HG03469 (cell line): ENCODE data around the gene MS4A12.
"Not testable (repeated sequence)": the region's sequence is repeated elsewhere in the genome, so short reads cannot be mapped to it uniquely, and the experiment has no call there.

Source experiments
- ATAC-seq: cut with Tn5 transposase; IDR thresholded peaks from one replicate; pipeline ENCODE4 v1.9.1; 2021; ENCODE audit warnings: mild to moderate bottlenecking, moderate library complexity, moderate number of reproducible peaks; ENCODE audit not compliant: unreplicated experiment

The MS4A12 gene

GRCh38 chr11:60512651-60513225 lies 20.2 kb downstream of the MS4A12 start:
- no peak for ATAC-seq

- ATAC-seq, result no peak
These were observed 21.2 kb downstream of the MS4A12 start for GRCh38 chr11:60513496-60514460.

GRCh38 chr11:60515144-60515855 lies 22.7 kb downstream of the MS4A12 start, which contains the start of gene MS4A13:
MS4A13 (plus strand) TSS chr11:60515392; CDS start chr11:60518084, 2,692 bp downstream.
- no peak for ATAC-seq

GRCh38 chr11:60528465-60528864 lies 35.9 kb downstream of the MS4A12 start:
- peak; percentile 20 for ATAC-seq

DNA sequence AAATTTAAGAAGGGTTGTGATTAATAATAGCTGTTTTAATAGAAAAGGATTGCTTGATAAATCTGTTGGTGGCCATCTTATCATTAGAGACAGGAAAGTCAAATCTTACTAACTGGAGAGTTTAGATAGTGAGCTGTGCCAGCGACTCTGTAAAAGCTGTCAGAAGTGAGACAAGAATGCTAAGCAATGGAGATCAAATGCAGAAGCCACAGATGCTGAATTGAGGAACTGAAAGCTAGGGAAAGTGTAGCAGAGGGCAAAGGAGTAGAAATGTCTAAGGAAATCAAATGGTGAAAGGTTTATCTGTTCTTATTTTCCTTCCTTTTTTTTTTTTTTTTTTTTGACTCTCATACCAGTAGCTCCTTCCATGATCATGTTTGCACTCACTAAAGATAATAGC lies 36.4 kb downstream of the MS4A12 start:
- ATAC-seq, result peak; percentile 82

GRCh38 chr11:60530454-60531100 lies 38.0 kb downstream of the MS4A12 start:
- ATAC-seq, result no peak

DNA sequence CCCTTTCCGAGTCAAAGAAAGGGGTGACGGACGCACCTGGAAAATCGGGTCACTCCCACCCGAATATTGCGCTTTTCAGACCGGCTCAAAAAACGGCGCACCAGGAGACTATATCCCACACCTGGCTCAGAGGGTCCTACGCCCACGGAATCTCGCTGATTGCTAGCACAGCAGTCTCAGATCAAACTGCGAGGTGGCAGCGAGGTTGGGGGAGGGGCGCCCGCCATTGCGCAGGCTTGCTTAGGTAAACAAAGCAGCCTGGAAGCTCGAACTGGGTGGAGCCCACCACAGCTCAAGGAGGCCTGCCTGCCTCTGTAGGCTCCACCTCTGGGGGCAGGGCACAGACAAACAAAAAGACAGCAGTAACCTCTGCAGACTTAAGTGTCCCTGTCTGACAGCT lies 39.8 kb downstream of the MS4A12 start:
- ATAC-seq, result not testable (repeated sequence)

GRCh38 chr11:60538627-60539026 lies 46.0 kb downstream of the MS4A12 start:
- not testable (repeated sequence) for ATAC-seq

- no peak for ATAC-seq
These were observed 51.5 kb downstream of the MS4A12 start for GRCh38 chr11:60544077-60544476.
